ENCODE data around the gene CSPG4. TPM values are rescaled to one million over a fixed set of nuclear protein-coding genes. Genes with fewer than 3 reads are reported as not detected.
A peak's percentile ranks its signal among the peaks of the same experiment; 100 is the strongest.

CSPG4 gene
- total RNA-seq, 1 donor from 2014 or later: 0.79 TPM

GRCh38 chr15:75675579-75676404, 36.9 kb downstream of the CSPG4 start:
- Histone ChIP-seq H3K4me3 (ENCODE audit: low read depth, low read length) (no peak overlapping the region), H3K36me3 (ENCODE audit: control insufficient read depth, insufficient read depth, low read length) (no peaks in the 10 kb centered on the region), H3K27me3 (ENCODE audit: control insufficient read depth, insufficient read depth, low read length) (no peaks in the 10 kb centered on the region)
- TF ChIP-seq, protein P1, sequence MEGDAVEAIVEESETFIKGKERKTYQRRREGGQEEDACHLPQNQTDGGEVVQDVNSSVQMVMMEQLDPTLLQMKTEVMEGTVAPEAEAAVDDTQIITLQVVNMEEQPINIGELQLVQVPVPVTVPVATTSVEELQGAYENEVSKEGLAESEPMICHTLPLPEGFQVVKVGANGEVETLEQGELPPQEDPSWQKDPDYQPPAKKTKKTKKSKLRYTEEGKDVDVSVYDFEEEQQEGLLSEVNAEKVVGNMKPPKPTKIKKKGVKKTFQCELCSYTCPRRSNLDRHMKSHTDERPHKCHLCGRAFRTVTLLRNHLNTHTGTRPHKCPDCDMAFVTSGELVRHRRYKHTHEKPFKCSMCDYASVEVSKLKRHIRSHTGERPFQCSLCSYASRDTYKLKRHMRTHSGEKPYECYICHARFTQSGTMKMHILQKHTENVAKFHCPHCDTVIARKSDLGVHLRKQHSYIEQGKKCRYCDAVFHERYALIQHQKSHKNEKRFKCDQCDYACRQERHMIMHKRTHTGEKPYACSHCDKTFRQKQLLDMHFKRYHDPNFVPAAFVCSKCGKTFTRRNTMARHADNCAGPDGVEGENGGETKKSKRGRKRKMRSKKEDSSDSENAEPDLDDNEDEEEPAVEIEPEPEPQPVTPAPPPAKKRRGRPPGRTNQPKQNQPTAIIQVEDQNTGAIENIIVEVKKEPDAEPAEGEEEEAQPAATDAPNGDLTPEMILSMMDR (IDR thresholded peaks at IDR 0.05; ENCODE audit: insufficient read depth, low read length, severe bottlenecking): no peak
- DNase-seq (ENCODE audit: low read depth) (no peak), FAIRE-seq (no peak)

GRCh38 chr15:75674366-75674765, 38.3 kb downstream of the CSPG4 start:
- no peak for DNase-seq (ENCODE audit: low read depth)
- no peaks in the 10 kb centered on the region for H3K36me3 ChIP-seq (ENCODE audit: control insufficient read depth, insufficient read depth, low read length)
- no peaks in the 10 kb centered on the region for H3K27me3 ChIP-seq (ENCODE audit: control insufficient read depth, insufficient read depth, low read length)
- FAIRE-seq: no peak
- TF ChIP-seq, protein P1 (IDR thresholded peaks at IDR 0.05; ENCODE audit: insufficient read depth, low read length, severe bottlenecking): no peak
- H3K4me3 ChIP-seq (ENCODE audit: low read depth, low read length): no peak overlapping the region

DNA sequence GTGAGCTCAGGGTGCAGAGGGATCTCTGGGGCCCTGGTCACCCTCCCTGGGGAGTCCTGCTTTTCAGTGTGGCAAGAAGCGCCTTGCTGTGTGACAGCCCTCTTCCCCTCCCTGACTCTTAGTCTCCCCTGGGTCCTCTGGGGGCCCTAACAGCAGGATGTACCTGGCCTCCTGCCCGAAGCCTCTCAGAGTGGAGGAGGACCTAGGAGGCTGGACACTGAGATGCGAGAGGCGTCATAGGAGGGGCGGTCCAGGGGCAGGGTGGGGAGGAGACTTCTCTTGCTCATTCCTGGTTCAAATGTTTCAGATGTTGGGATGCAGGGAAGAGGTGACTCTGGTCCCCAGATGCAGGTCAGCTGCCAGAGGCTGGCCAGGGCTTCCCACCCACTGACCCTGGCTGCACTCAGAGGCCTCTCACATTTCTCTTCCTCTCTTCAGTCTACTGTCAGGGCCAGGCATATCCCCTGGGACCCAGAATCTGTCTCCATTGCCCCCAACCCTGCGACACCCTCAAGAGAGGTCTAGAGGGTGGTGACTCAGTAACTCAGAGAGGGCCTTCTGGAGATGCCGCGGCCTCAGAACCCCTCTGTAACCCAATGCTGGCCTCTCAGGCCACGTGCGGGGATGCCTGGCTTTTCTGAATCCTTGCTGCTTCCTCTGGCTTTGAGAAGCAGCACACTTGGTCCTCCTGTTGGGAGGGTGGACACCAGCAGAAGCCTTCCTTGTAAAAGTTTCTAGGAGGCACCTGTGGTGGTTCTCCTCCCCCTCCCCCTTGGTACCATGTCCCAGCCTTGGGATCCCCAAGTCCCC, 39.0 kb downstream of the CSPG4 start:
- Histone ChIP-seq H3K4me3 (ENCODE audit: low read depth, low read length) (no peak overlapping the region), H3K36me3 (ENCODE audit: control insufficient read depth, insufficient read depth, low read length) (no peaks in the 10 kb centered on the region), H3K27me3 (ENCODE audit: control insufficient read depth, insufficient read depth, low read length) (no peaks in the 10 kb centered on the region)
- TF ChIP-seq, protein P1 (IDR thresholded peaks at IDR 0.05; ENCODE audit: insufficient read depth, low read length, severe bottlenecking): no peak
- DNase-seq (ENCODE audit: low read depth) (peak; percentile 63), FAIRE-seq (no peak)

- TF ChIP-seq, protein P1 (IDR thresholded peaks at IDR 0.05; ENCODE audit: insufficient read depth, low read length, severe bottlenecking): no peak
- no peaks in the 10 kb centered on the region for H3K27me3 ChIP-seq (ENCODE audit: control insufficient read depth, insufficient read depth, low read length)
- H3K4me3 ChIP-seq (ENCODE audit: low read depth, low read length): no peak overlapping the region
- DNase-seq (ENCODE audit: low read depth) (peak; percentile 81), FAIRE-seq (peak; percentile 28)
- H3K36me3 ChIP-seq (ENCODE audit: control insufficient read depth, insufficient read depth, low read length): no peaks in the 10 kb centered on the region
Observed at GRCh38 chr15:75672646-75673425, 39.8 kb downstream of the CSPG4 start.

DNA sequence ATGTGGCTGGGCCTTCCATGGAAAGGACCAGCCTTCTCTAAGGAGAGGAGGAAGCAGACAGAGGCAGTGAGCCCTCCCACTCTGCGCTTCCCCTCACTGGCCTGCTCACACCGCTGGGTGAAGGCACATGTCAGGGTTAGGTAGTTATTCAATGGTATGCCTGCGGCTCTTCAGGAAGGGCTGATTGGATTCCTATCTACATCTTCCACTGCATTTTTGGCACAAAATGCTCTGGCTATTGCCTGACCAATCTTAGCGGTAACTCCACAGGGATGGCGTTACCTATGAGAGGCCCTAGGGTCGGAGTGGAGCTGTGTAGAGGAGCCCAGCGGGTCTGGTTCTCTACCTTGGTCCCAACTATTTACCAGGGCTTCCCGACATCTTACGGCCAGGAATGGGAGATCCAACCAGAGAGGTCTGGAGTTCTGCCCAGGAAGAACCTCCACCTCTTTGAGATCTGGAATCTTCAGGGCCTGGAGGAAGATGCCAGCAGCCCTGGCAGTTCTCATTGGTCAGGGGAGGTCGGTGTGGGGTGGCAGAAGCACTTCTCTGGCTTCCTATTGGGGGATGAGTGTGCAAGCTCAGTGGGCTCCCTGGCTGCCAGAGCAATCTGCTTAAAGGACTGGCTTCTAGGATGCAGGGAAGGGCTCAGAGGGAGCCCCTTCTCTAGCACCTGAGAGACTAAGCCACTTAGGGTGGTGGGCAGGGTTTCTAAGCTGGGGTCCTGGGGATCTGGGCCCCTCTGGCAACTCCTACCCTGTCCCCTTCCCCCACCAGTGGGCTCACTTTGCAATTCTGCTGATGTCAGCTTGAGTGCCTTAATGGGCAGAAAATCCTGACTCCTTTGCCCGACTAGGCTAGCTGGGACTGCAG, 40.7 kb downstream of the CSPG4 start:
- DNase-seq (ENCODE audit: low read depth): no peak
- FAIRE-seq: peak; percentile 23
- Histone ChIP-seq H3K27me3 (ENCODE audit: control insufficient read depth, insufficient read depth, low read length) (no peaks in the 10 kb centered on the region), H3K4me3 (ENCODE audit: low read depth, low read length) (no peak overlapping the region), H3K36me3 (ENCODE audit: control insufficient read depth, insufficient read depth, low read length) (peaks cover 1% of the 10 kb centered on the region)
- TF ChIP-seq, protein P1 (IDR thresholded peaks at IDR 0.05; ENCODE audit: insufficient read depth, low read length, severe bottlenecking): no peak

Data from bronchial epithelial cell (primary cell).